ENCODE results near the gene LRP5.
"Not testable (repeated sequence)": the region's sequence is repeated elsewhere in the genome, so short reads cannot be mapped to it uniquely, and the experiment has no call there.

The LRP5 gene

GRCh38 chr11:68446046-68446725 is 133.8 kb downstream of the LRP5 start:
- DNase-seq, result no peak

DNA sequence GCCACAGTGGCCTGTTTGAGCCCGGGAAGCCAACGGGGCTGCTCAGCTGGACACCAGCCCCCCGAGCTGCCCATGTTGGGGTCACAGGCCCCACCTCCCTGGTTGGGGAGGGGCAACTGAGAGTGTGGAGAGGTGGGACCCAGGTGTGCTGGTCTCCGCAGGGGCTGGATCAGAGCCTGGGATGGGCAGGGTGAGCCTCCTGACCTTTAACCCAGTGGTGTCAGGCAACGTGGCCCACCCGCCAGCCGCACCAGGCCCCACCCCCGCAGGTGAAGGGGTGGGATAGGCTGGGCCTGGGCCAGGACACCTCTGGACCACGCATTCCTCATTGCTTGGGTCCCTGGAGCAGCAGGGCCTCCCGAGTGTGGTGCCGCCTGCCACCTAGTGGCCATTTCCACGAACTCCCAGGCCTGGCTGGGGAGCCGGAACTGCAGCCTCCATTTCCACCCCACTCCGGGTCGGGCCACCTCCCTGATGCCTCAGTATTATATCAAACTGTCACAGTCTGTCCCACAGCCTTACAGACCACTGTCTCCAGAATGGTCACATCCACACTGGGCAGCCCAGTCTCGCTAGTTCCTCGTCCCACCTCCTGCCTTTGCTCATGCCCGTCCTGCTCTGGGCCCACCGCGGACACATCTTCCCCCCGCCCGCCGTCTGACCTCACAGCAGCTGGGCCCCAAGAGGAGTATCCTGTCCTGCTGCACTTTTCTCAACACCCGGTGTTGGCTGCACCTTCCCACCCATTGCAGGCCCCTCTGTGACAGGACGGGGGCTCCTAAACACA is 134.8 kb downstream of the LRP5 start:
- peak; percentile 67 for DNase-seq

- DNase-seq, result not testable (repeated sequence)
These were observed 135.5 kb downstream of the LRP5 start for GRCh38 chr11:68447914-68448313.

GRCh38 chr11:68448604-68449011 is 136.2 kb downstream of the LRP5 start:
- no peak for DNase-seq

GRCh38 chr11:68449951-68450350 is 137.6 kb downstream of the LRP5 start:
- DNase-seq, result no peak

- no peak for DNase-seq
These were observed 138.3 kb downstream of the LRP5 start for GRCh38 chr11:68450711-68451110.

DNA sequence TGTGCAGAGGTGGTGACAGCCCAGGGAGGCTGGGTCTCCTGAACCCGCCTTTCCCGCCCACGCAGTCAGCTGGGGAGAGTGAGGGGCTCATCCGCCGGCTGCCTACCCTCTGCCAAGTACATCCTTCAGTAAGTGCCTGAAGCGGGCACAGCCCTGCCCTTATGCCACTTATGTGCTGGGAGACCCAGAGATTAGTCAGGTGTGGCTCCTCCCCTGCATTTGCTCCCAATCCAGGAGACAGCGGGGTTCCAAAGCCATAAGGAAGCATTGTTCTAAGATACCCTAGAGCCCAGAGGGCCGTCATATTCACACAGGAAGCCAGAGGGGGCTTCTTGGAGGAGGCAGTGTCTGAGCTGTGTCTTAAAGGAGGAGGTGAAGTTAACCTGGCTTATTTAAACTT is 142.4 kb downstream of the LRP5 start:
- DNase-seq, result no peak

DNA sequence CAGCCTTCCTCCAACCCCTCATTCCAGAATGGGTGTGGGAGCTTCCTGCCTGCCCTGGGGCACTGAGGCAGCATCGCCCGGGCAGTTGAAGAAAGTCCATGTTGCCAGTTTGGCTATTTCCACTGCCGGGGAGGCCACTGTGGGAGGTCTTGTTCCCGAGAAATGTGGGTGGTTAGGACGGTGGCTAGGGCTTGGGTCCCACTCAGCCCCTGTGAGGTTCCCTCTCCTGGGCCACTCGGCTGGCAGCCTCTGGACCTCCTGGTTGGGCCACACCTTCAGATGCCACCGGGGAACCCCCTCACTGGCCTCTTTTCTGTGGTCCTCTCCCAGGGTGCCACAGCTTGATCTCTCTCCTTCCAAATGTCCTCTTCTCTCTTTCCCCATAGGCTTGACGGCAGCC is 143.1 kb downstream of the LRP5 start:
- DNase-seq, result no peak

DNA sequence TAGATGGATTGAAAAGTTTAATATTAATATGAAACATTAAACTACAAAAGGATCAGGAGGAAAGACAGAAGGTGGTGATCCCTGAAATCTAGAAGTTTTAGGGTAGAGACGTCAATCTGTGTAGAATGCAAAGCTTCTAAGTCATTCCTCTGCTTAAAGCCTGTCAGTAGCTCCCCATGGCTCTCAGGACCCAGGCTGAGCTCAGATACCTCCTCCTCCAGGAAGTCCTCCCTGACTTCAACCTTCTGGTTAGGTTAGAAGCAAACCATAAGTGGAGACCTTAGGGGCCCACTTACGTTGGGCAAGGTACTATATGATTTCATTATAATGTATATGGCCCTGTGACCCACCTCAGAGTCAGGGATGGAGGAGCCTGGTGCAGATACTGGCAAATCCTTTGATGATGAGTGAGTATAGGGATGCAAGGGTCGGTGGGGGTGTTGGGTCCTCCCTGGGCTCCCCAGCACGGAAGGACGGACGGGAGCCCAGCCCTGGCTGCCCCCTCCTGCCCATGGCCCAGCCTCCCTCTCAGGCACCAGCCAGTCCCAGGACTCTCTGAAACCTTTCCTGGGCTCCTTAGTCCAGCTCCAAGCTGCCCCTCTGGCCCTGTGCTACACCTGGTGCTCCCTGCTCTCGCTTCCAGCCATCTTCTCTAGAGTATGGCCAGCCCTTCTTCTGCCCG is 145.0 kb downstream of the LRP5 start:
- no peak for DNase-seq

GRCh38 chr11:68457898-68458249 is 145.5 kb downstream of the LRP5 start:
- DNase-seq, result no peak

DNA sequence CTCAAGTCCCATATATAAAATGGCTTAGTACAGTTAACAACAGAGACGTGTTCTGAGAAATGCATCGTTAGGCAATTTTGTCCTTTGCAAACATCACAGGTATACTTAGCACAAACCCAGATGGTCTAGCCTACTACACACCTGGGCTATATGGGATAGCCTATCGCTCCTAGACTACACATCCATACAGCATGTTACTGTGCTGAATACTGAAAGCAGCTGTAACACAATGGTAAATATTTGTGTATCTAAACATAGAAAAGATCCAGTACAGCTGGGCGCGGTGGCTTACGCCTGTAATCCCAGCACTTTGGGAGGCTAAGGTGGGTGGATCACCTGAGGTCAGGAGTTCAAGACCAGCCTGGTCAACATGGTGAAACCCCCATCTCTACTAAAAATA is 145.9 kb downstream of the LRP5 start:
- not testable (repeated sequence) for DNase-seq

DNA sequence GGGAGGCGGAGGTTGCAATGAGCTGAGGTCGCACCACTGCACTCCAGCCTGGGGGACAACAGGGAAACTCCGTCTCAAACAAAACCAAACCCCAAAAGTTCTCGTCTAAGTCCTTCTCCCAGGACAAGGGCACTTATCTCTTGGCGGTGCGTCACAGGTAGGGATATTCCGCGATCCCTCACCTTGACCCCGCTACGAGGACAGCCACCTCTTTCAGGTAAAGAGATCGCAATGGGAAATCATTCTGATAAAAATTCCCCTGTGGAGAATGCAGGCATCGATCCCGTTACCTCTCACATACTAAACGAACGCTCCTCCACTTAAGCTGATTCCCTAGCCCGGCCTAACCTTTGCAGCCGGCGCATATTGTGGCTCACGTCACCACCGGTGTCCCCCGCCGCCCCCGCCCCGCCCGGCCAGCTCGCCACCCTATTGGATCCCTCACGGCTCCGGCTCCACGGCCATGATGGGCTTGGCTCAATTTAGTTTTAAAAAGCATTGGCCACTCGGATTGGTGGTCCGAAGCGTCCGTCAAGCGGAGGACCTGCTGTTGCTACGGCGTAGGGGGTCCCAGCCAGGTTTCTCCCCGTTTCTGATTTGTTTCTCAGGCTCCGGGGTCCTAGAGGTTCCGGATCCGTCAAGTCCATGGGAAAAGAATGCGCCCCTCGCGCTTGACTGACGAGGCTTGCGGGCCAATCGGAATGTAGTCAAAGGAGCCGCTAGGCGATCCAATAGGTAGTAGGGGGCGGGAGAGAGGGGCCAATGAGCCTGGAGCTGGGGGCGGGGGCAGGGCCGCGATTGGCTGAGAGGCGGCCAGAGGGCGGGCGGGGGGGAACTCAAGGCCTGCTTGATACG is 147.7 kb downstream of the LRP5 start:
- DNase-seq, result peak; percentile 95

DNA sequence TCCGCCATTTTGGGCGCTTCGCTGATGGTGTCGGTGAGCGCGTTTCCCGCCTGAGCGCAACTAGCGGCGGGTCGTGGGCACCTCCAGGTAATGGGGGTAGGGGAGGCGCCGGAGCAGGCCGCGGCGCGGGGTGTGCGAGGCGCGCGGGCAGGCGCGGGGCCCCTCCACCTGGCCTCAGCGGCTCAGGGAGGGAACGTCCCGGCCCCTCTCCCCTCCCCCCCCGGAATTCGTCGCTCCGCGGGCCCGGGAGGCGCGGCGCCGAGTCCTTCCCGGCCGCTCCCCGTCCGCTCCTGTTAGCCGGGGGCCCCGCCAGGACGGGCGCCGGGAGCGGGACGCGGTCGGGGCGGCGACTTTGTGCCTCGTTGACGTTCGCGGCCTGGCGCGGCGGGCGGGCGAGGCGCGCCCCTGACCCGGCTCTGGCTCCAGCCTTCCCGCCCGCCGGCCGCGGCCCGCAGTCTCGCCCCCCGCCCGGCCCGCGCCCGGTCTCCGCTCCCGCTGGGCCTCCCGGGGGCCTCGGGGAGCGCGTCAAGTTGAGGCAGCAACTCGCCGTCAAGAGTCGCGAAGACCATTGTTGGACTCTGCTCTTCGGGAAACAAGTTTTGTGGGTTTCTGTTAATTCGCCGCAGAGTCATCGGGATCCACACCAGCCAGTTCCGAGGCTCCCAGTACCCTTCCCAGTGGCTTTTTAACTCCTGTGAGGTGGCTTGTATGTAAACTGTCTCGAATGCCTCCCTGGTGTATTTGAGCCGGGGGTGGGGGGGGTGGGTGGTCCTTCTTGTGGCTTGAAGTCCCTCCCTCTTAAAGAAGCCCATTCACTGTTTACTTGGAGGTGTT is 148.6 kb downstream of the LRP5 start, which contains the start of gene PPP6R3:
TSS of gene PPP6R3 (plus strand) at position 12 of the 834 bp plus-strand sequence. CDS start 76,913 bp downstream, outside the sequence.
- DNase-seq, result peak; percentile 16

DNA sequence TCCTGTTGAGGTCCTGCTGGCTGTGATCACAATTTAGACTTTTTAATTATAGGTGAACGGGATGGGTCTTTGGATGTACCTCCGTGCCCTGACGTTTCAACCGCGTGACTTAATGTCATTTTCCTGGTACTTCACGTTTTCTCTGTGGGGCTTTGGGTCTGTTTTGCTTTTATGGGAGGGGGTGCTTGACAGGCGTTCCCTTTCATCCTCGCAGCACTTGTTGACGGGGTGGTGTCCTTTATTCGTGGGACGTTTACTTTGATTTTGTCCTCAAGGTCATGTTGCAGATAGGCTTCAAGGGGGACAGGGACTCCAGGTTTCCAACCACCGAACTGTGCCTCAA is 149.2 kb downstream of the LRP5 start:
- DNase-seq, result no peak

GRCh38 chr11:68463714-68464113 is 151.3 kb downstream of the LRP5 start:
- DNase-seq, result no peak

- no peak for DNase-seq
These were observed 154.9 kb downstream of the LRP5 start for GRCh38 chr11:68467201-68467834.

DNA sequence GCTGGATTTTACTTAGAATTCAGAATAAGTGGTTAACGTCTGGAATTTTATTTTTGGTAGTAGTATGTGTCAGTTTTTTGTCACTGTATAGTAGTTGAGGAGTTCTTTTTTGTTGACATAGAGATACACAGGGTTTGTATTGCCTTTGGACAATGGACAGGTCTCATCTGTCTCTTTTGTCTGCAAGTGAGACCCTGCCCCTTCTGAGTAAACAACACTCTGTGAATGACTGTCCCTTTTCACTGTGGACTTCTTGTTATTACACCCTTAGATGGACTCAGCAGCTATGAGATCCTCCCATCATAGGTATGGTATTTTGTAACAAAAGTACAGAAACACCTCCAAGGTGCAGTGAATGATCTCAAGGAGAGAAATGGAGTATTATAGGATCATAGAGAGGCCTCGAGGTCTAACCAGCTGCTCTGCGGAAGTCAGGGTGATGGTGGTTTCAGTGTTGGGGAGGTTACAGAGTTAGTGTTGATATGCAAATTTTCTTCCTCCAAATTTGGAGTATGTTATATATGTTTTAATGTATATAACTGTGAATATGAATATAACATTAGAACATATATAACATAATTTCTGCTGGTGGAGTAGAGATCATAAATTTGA is 155.9 kb downstream of the LRP5 start:
- peak; percentile 13 for DNase-seq

DNA sequence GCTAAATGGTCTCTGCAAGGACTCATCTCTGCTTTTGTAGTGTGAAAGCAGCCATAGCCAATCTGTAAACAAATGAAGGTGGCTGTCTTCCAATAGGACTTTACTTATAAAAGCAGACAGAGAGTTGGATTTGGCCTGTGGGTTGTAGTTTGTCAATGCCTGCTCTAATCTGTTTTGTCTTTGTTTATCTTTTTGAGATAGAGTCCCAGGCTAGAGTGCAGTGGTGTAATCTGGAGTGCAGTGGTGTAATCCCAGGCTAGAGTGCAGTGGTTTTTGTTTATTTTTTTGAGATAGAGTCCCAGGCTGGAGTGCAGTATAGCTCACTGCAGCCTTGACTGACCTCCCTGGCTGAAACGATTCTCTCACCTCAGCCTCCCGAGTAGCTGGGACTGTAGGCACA is 156.7 kb downstream of the LRP5 start:
- no peak for DNase-seq

DNA sequence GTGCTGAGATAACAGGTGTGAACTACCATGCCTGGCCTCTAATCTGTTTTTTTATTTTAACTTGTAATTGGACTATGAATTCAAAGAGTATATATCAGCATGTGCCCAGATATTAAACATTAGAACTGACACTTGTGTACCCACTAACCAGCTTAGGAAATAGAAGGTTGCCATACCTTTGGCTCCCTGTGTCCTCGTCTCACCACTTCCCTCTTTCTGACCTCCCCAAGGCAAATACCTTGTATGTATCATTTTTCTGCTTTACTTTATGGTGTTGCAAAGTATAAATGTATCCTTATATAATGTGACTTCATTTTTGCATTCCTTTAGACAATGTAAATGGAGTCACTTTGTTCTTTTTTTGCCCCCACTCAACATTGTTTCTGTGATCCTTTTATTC is 157.3 kb downstream of the LRP5 start:
- DNase-seq, result no peak

DNA sequence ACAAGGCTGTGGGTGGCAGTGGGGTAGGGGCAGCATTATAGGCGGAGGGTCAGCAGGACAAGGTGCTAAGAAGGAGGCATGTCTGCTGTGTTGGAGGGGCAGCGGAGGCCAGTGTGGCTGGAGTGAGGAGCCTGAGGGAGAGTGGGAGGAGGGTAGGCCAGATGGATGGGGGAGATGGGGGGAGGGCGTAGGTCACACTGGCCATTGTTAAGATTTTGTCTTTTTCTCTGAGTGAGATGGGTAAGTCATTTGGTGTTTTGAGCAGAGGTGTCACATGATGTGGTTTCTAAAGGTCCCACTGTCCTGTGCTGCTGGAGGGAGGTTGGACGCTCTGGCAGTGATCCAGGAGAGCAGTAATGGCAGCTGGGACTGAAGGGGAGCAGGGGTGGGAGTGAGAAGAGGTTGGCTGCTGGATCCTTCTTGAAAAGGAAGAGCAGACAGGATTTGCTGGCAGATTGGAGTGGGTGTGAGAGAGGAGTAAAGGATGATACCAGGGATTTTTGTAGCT is 158.0 kb downstream of the LRP5 start:
- no peak for DNase-seq
